ENCODE data around the gene CHKA. TPM values are rescaled to one million over a fixed set of nuclear protein-coding genes. Genes with fewer than 3 reads are reported as not detected.

Gene CHKA
- total and polyA plus RNA-seq, 2 donors (not counting 3 experiments of a cell fraction or from before 2014, with no cell fraction given) = 21.4 to 25.1 TPM

GRCh38 chr11:68016904-68017817, 104.0 kb downstream of the CHKA start:
- dilution Hi-C loops (cut with MboI; ENCODE audit: extremely low pct_ligation_motif_present, low sequenced_read_pairs) = no loop called here
- no TSS peak for BruUV-seq (replicated peaks)

DNA sequence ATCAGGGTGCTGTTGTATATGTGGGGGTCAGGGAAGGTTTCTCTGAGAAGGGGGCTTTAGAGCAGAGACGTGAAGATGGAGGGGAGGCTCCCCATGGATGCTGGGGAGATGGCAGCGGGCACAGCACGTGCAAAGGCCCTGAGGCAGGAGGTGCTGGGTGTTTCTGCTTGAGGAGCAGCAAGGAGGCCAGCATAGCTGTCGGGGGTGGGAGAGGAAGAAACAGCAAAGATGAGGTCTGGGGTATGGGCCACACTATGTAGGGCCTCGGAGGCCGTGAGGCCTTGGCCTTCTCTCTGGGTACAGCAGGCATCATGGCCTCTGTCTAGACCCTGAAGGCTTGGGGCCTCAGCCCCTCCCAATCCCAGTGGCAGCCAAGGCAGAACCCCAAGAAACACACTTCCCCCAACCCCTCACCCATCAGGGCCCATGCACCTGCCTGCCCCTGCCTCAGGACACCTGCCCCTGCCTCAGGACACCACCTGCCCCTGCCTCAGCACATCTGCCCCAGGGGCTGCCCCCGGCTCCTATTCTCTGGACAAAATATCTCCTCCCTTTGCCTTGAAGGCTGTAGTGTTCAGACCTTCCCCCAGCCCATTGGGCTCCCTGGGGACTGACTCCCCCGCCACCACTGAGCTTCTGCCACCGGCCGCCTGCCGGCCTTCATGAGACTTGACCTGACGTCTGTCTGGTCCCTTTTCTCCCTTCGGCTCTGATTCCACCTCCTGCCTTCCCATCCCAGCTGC, 104.9 kb downstream of the CHKA start:
- dilution Hi-C loops (cut with MboI; ENCODE audit: extremely low pct_ligation_motif_present, low sequenced_read_pairs) (no loop called here), intact Hi-C loops (cut with micrococcal nuclease) (no loop called here)
- H3K9me1 ChIP-seq (replicated peaks; ENCODE audit: control insufficient read depth, extremely low read depth, insufficient read depth, low read length) = no peaks in the 10 kb centered on the region
- H2AFZ ChIP-seq (ENCODE audit: low read depth, low read length) = no peak overlapping the region
- DNase-seq (ENCODE audit: low read depth, low spot score) (no peak), FAIRE-seq (no peak)
- H3K4me2 ChIP-seq (ENCODE audit: insufficient read depth, low read length) = no peak overlapping the region
- peaks cover 7% of the 10 kb centered on the region for H3K4me1 ChIP-seq (ENCODE audit: control insufficient read depth, extremely low read depth, insufficient read depth, low read length)
- no peak overlapping the region for H3K27ac ChIP-seq (ENCODE audit: insufficient read depth, low read depth, low read length)
- no peak overlapping the region for H3K4me3 ChIP-seq (replicated peaks in 1 of 3; ENCODE audit: insufficient read depth in 1 of 3, low read depth in 1 of 3, low read length in 3 of 3)
- BruUV-seq (replicated peaks) = no TSS peak
- no peaks in the 10 kb centered on the region for H3K36me3 ChIP-seq (ENCODE audit: control insufficient read depth in 2 of 2, extremely low read depth in 1 of 2, insufficient read depth in 2 of 2, low read length in 2 of 2)
- ChIA-PET CTCF (no interaction called here), POLR2A (no interaction called here)
- no peaks in the 10 kb centered on the region for H4K20me1 ChIP-seq (replicated peaks; ENCODE audit: control insufficient read depth, extremely low read depth, insufficient read depth, low read length)
- H3K9me3 ChIP-seq (replicated peaks; ENCODE audit: control insufficient read depth, insufficient read depth, low read length) = no peaks in the 10 kb centered on the region
- H3K79me2 ChIP-seq (ENCODE audit: control insufficient read depth, insufficient read depth, low read length) = no peaks in the 10 kb centered on the region
- TF ChIP-seq JUN (IDR thresholded peaks at IDR 0.05; ENCODE audit: borderline replicate concordance, insufficient read depth, insufficient read length, low read depth) = no peak
- no peak for TF ChIP-seq GATA2 (IDR thresholded peaks at IDR 0.05; ENCODE audit: insufficient read depth, insufficient read length, low read depth, low read length)
- no peak for TF ChIP-seq MYC (IDR thresholded peaks at IDR 0.05; ENCODE audit: low read depth, low read length)
- TF ChIP-seq, protein P1, sequence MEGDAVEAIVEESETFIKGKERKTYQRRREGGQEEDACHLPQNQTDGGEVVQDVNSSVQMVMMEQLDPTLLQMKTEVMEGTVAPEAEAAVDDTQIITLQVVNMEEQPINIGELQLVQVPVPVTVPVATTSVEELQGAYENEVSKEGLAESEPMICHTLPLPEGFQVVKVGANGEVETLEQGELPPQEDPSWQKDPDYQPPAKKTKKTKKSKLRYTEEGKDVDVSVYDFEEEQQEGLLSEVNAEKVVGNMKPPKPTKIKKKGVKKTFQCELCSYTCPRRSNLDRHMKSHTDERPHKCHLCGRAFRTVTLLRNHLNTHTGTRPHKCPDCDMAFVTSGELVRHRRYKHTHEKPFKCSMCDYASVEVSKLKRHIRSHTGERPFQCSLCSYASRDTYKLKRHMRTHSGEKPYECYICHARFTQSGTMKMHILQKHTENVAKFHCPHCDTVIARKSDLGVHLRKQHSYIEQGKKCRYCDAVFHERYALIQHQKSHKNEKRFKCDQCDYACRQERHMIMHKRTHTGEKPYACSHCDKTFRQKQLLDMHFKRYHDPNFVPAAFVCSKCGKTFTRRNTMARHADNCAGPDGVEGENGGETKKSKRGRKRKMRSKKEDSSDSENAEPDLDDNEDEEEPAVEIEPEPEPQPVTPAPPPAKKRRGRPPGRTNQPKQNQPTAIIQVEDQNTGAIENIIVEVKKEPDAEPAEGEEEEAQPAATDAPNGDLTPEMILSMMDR (IDR thresholded peaks at IDR 0.05; ENCODE audit: extremely low read depth in 1 of 2, insufficient read depth in 1 of 2, low read depth in 1 of 2, low read length in 2 of 2) = no peak
- TF ChIP-seq POLR2AphosphoS5 (IDR thresholded peaks at IDR 0.05; ENCODE audit: insufficient read depth, low read depth, low read length) = no peak
- no peak for TF ChIP-seq POLR2A (IDR thresholded peaks at IDR 0.05; ENCODE audit: low read depth, low read length)
- no peak for TF ChIP-seq EZH2 (IDR thresholded peaks at IDR 0.05; ENCODE audit: borderline replicate concordance, low read depth, low read length, severe bottlenecking)
- TF ChIP-seq FOS (IDR thresholded peaks at IDR 0.05; ENCODE audit: borderline replicate concordance, insufficient read depth, low read length) = no peak
- TF ChIP-seq MAX (IDR thresholded peaks at IDR 0.05; ENCODE audit: insufficient read depth, insufficient read length) = no peak
- H3K9ac ChIP-seq (replicated peaks; ENCODE audit: extremely low read depth, insufficient read depth, low read length) = no peak overlapping the region
- H3K27me3 ChIP-seq (ENCODE audit: control insufficient read depth in 2 of 2, insufficient read depth in 2 of 2, low read length in 2 of 2) = no peaks in the 10 kb centered on the region

More at GRCh38 chr11:68016904-68017817, 104.0 kb downstream of the CHKA start:
- TF ChIP-seq FOS (IDR thresholded peaks at IDR 0.05; ENCODE audit: borderline replicate concordance, insufficient read depth, low read length) (no peak), POLR2A (IDR thresholded peaks at IDR 0.05; ENCODE audit: low read depth, low read length) (no peak), MYC (IDR thresholded peaks at IDR 0.05; ENCODE audit: low read depth, low read length) (no peak)
- Histone ChIP-seq H3K9me1 (replicated peaks; ENCODE audit: control insufficient read depth, extremely low read depth, insufficient read depth, low read length) (no peaks in the 10 kb centered on the region), H3K9ac (replicated peaks; ENCODE audit: extremely low read depth, insufficient read depth, low read length) (no peak overlapping the region), H3K4me1 (ENCODE audit: control insufficient read depth, extremely low read depth, insufficient read depth, low read length) (peaks cover 7% of the 10 kb centered on the region), H3K79me2 (ENCODE audit: control insufficient read depth, insufficient read depth, low read length) (no peaks in the 10 kb centered on the region), H3K9me3 (replicated peaks; ENCODE audit: control insufficient read depth, insufficient read depth, low read length) (no peaks in the 10 kb centered on the region), H3K27me3 (ENCODE audit: control insufficient read depth in 2 of 2, insufficient read depth in 2 of 2, low read length in 2 of 2) (no peaks in the 10 kb centered on the region), H2AFZ (ENCODE audit: low read depth, low read length) (no peak overlapping the region), H3K36me3 (ENCODE audit: control insufficient read depth in 2 of 2, extremely low read depth in 1 of 2, insufficient read depth in 2 of 2, low read length in 2 of 2) (no peaks in the 10 kb centered on the region), H3K4me3 (replicated peaks in 1 of 3; ENCODE audit: insufficient read depth in 1 of 3, low read depth in 1 of 3, low read length in 3 of 3) (no peak overlapping the region), H4K20me1 (replicated peaks; ENCODE audit: control insufficient read depth, extremely low read depth, insufficient read depth, low read length) (no peaks in the 10 kb centered on the region), H3K27ac (ENCODE audit: insufficient read depth, low read depth, low read length) (no peak overlapping the region), H3K4me2 (ENCODE audit: insufficient read depth, low read length) (no peak overlapping the region)
- CTCF ChIA-PET = no interaction called here
- intact Hi-C loops (cut with micrococcal nuclease) = no loop called here
- DNase-seq (ENCODE audit: low read depth, low spot score) (no peak), FAIRE-seq (no peak)
- POLR2A ChIA-PET = no interaction called here

Data from endothelial cell of umbilical vein (primary cell).